HG03039 (cell line): ENCODE data around the gene TFG.

Experiments used
- ATAC-seq: cut with Tn5 transposase; IDR thresholded peaks from one replicate; pipeline ENCODE4 v1.9.1; 2021; ENCODE audit warnings: mild to moderate bottlenecking, moderate library complexity; ENCODE audit not compliant: unreplicated experiment

The TFG gene

GRCh38 chr3:100703865-100704264, 5.4 kb upstream of the TFG start:
- ATAC-seq = no peak

GRCh38 chr3:100706365-100706764, 2.9 kb upstream of the TFG start:
- no peak for ATAC-seq

- ATAC-seq = no peak
Measured at GRCh38 chr3:100708644-100708988, 678 bp upstream of the TFG start.

GRCh38 chr3:100709842-100710260, 557 bp downstream of the TFG start:
- ATAC-seq = no peak

- peak; percentile 41 for ATAC-seq
Measured at GRCh38 chr3:100710261-100710968, 1.1 kb downstream of the TFG start.

GRCh38 chr3:100715176-100715575, 5.9 kb downstream of the TFG start:
- no peak for ATAC-seq

- no peak for ATAC-seq
Measured at GRCh38 chr3:100717063-100717462, 7.8 kb downstream of the TFG start.

- no peak for ATAC-seq
Measured at GRCh38 chr3:100717637-100718487, 8.6 kb downstream of the TFG start.

- ATAC-seq = no peak
Measured at GRCh38 chr3:100719136-100719535, 9.8 kb downstream of the TFG start.

- no peak for ATAC-seq
Measured at GRCh38 chr3:100720426-100720825, 11.1 kb downstream of the TFG start.

GRCh38 chr3:100725935-100726513, 16.7 kb downstream of the TFG start:
- ATAC-seq = no peak

- ATAC-seq = no peak
Measured at GRCh38 chr3:100726706-100727105, 17.4 kb downstream of the TFG start.

GRCh38 chr3:100730524-100730923, 21.2 kb downstream of the TFG start:
- no peak for ATAC-seq

GRCh38 chr3:100732435-100732834, 23.1 kb downstream of the TFG start:
- no peak for ATAC-seq

GRCh38 chr3:100737334-100737733, 28.0 kb downstream of the TFG start:
- no peak for ATAC-seq

- no peak for ATAC-seq
Measured at GRCh38 chr3:100740207-100740606, 30.9 kb downstream of the TFG start.

GRCh38 chr3:100743535-100743934, 34.2 kb downstream of the TFG start:
- ATAC-seq = no peak

GRCh38 chr3:100744671-100745070, 35.4 kb downstream of the TFG start:
- no peak for ATAC-seq

GRCh38 chr3:100745617-100746016, 36.3 kb downstream of the TFG start:
- ATAC-seq = no peak

GRCh38 chr3:100746092-100746491, 36.8 kb downstream of the TFG start:
- no peak for ATAC-seq

- no peak for ATAC-seq
Measured at GRCh38 chr3:100748220-100748619, 38.9 kb downstream of the TFG start.

- no peak for ATAC-seq
Measured at GRCh38 chr3:100748967-100749366, 39.7 kb downstream of the TFG start.
